Tibial nerve (tissue), 3 donors: Measurements from ENCODE around the gene TUBA1A.

ENCODE experiments used
- POLR2A ChIP-seq, 2 donors: fragments of 450-650 bp; IDR thresholded peaks; one replicate each; pipeline ENCODE4 v1.6.1; 2017; ENCODE audit warnings: antibody characterized with exemption in 2 of 2, mild to moderate bottlenecking in 2 of 2, moderate library complexity in 2 of 2
- TF ChIP-seq, protein P1 (sequence below), 5 experiments: fragments of 200-600 bp in 3 of 5; fragments of 450-650 bp in 2 of 5; sonication (generic) in 3 of 5; IDR thresholded peaks; one replicate each; pipeline ENCODE4 v1.5.1; 2016 to 2019; ENCODE audit warnings: antibody characterized with exemption in 5 of 5, mild to moderate bottlenecking in 3 of 5, moderate library complexity in 2 of 5

- TF ChIP-seq, protein P1, sequence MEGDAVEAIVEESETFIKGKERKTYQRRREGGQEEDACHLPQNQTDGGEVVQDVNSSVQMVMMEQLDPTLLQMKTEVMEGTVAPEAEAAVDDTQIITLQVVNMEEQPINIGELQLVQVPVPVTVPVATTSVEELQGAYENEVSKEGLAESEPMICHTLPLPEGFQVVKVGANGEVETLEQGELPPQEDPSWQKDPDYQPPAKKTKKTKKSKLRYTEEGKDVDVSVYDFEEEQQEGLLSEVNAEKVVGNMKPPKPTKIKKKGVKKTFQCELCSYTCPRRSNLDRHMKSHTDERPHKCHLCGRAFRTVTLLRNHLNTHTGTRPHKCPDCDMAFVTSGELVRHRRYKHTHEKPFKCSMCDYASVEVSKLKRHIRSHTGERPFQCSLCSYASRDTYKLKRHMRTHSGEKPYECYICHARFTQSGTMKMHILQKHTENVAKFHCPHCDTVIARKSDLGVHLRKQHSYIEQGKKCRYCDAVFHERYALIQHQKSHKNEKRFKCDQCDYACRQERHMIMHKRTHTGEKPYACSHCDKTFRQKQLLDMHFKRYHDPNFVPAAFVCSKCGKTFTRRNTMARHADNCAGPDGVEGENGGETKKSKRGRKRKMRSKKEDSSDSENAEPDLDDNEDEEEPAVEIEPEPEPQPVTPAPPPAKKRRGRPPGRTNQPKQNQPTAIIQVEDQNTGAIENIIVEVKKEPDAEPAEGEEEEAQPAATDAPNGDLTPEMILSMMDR (IDR thresholded peaks at IDR 0.05) = no peak
- no peak for TF ChIP-seq POLR2A (IDR thresholded peaks at IDR 0.05)
Observed at GRCh38 chr12:49144384-49144783, 44.5 kb downstream of the TUBA1A start.
